Breast epithelium (tissue), 3 donors: ENCODE measurements around the gene CMTM2.

ENCODE experiments used
- CTCF ChIP-seq, 3 donors: fragments of 450-650 bp; IDR thresholded peaks; one replicate each; pipeline ENCODE4 v1.5.1; 2016 to 2017; ENCODE audit warnings: antibody characterized with exemption in 3 of 3, mild to moderate bottlenecking in 3 of 3, moderate library complexity in 3 of 3
- POLR2AphosphoS5 ChIP-seq, 3 donors: sonication (generic); formaldehyde crosslinking; IDR thresholded peaks; one replicate each; pipeline ENCODE4 v1.6.1; 2017; ENCODE audit warnings: antibody characterized with exemption in 3 of 3

GRCh38 chr16:66635406-66635805 lies 56.1 kb downstream of the CMTM2 start:
- no peak for TF ChIP-seq POLR2AphosphoS5 (IDR thresholded peaks at IDR 0.05)
- TF ChIP-seq CTCF (IDR thresholded peaks at IDR 0.05): no peak
